Measurements from ENCODE around the gene ABHD8. TPM values are rescaled to one million over a fixed set of nuclear protein-coding genes. Genes with fewer than 3 reads are reported as not detected.

ABHD8 gene
- total and polyA plus RNA-seq, 2 of the 13 experiments (the other 11 are each of a cell fraction or from before 2014, with no cell fraction given): 6.3 to 7.2 TPM

- TF ChIP-seq ZNF761 (CRISPR knock-in tag; conservative IDR thresholded peaks at IDR 0.05): no peak
- TF ChIP-seq ZHX1 (CRISPR knock-in tag; IDR thresholded peaks at IDR 0.05; ENCODE audit: low read depth): no peak
- no peak for TF ChIP-seq ZNF646 (CRISPR knock-in tag; IDR thresholded peaks at IDR 0.05)
- TF ChIP-seq ISX (CRISPR knock-in tag; conservative IDR thresholded peaks at IDR 0.05): no peak
- no peak; the same call in 1 of the 2 replicates for TF ChIP-seq GABPB1 (CRISPR knock-in tag; IDR thresholded peaks at IDR 0.05)
- no peak for TF ChIP-seq GATA4 (IDR thresholded peaks at IDR 0.05; ENCODE audit: borderline replicate concordance, low read depth)
- no peak for TF ChIP-seq ZNF546 (CRISPR knock-in tag; conservative IDR thresholded peaks at IDR 0.05)
- no peak for TF ChIP-seq ZNF251 (CRISPR knock-in tag; IDR thresholded peaks at IDR 0.05)
- TF ChIP-seq MAX (IDR thresholded peaks at IDR 0.05): no peak
- TF ChIP-seq ZNF607 (CRISPR knock-in tag; IDR thresholded peaks at IDR 0.05; ENCODE audit: borderline replicate concordance): no peak
- no peak for TF ChIP-seq DDIT3 (CRISPR knock-in tag; IDR thresholded peaks at IDR 0.05)
- no peak for TF ChIP-seq ZNF749 (CRISPR knock-in tag; IDR thresholded peaks at IDR 0.05; ENCODE audit: borderline replicate concordance)
- TF ChIP-seq ZNF740 (CRISPR knock-in tag; IDR thresholded peaks at IDR 0.05): no peak
- TF ChIP-seq ZNF770 (CRISPR knock-in tag; IDR thresholded peaks at IDR 0.05): peak; percentile 46; the same call in 1 of the 2 replicates
- TF ChIP-seq MED13 (CRISPR knock-in tag; IDR thresholded peaks at IDR 0.05): no peak
These were observed 60.6 kb downstream of the ABHD8 start (continued) for GRCh38 chr19:17242431-17243208.
